HEK293 (cell line): ENCODE results near the gene ZFP3.

Experiments
- GLIS2 ChIP-seq: fragments of 450-650 bp; formaldehyde crosslinking; IDR thresholded peaks from 2 replicates; pipeline ENCODE4 v1.5.1; 2016; ENCODE audit warnings: missing biosample characterization, missing genetic modification characterization
- HOXD13 ChIP-seq: sonication (generic); formaldehyde crosslinking; IDR thresholded peaks from 2 replicates; pipeline ENCODE4 v1.8.0; 2022; ENCODE audit warnings: missing genetic modification reagents, borderline replicate concordance
- KLF1 ChIP-seq: fragments of 450-650 bp; formaldehyde crosslinking; IDR thresholded peaks from 2 replicates; pipeline ENCODE4 v1.5.1; 2016; ENCODE audit warnings: missing biosample characterization, missing genetic modification characterization
- MZF1 ChIP-seq: fragments of 450-650 bp; formaldehyde crosslinking; IDR thresholded peaks from 2 replicates; pipeline ENCODE4 v1.5.1; 2017; ENCODE audit warnings: missing biosample characterization, missing genetic modification characterization, borderline replicate concordance
- RBAK ChIP-seq: fragments of 450-650 bp; formaldehyde crosslinking; IDR thresholded peaks from 2 replicates; pipeline ENCODE4 v1.5.1; 2016; ENCODE audit warnings: missing biosample characterization, missing genetic modification characterization
- SP2 ChIP-seq: fragments of 450-650 bp; formaldehyde crosslinking; IDR thresholded peaks from 2 replicates; pipeline ENCODE4 v1.5.1; 2016; ENCODE audit warnings: missing biosample characterization, missing genetic modification characterization
- TCF7L2 ChIP-seq: IDR thresholded peaks from 2 replicates; pipeline ENCODE4 v1.6.1; 2011; ENCODE audit warnings: low read depth, mild to moderate bottlenecking, inconsistent platforms, low read length, moderate library complexity, borderline replicate concordance
- ZBTB1 ChIP-seq: fragments of 450-650 bp; formaldehyde crosslinking; IDR thresholded peaks from 2 replicates; pipeline ENCODE4 v1.5.1; 2016; ENCODE audit warnings: missing biosample characterization, missing genetic modification characterization
- ZBTB21 ChIP-seq: fragments of 450-650 bp; formaldehyde crosslinking; IDR thresholded peaks from 2 replicates; pipeline ENCODE4 v1.5.1; 2017; ENCODE audit warnings: missing biosample characterization, missing genetic modification characterization
- ZNF146 ChIP-seq: fragments of 450-650 bp; formaldehyde crosslinking; IDR thresholded peaks from 2 replicates; pipeline ENCODE4 v1.5.1; 2016; ENCODE audit warnings: missing biosample characterization, missing genetic modification characterization
- ZNF174 ChIP-seq: fragments of 450-650 bp; formaldehyde crosslinking; IDR thresholded peaks from 2 replicates; pipeline ENCODE4 v1.5.0; 2017; ENCODE audit warnings: missing biosample characterization, mild to moderate bottlenecking, missing genetic modification characterization
- ZNF214 ChIP-seq: fragments of 450-650 bp; formaldehyde crosslinking; IDR thresholded peaks from 2 replicates; pipeline ENCODE4 v1.5.1; 2017; ENCODE audit warnings: missing biosample characterization, mild to moderate bottlenecking, missing genetic modification characterization, borderline replicate concordance
- ZNF274 ChIP-seq, 2 experiments: fragments of 200-500 bp in 1 of 2; fragments of 450-650 bp in 1 of 2; sonication (Bioruptor generic) in 1 of 2; formaldehyde crosslinking in 1 of 2; IDR thresholded peaks; 2 replicates each; pipeline versions ENCODE4 v1.5.1 to v1.6.1; 2014 to 2016; ENCODE audit warnings: borderline replicate concordance in 1 of 2, inconsistent platforms in 1 of 2, low read length in 1 of 2, missing biosample characterization in 1 of 2, missing genetic modification characterization in 1 of 2
- ZNF426 ChIP-seq: fragments of 450-650 bp; formaldehyde crosslinking; IDR thresholded peaks from 2 replicates; pipeline ENCODE4 v1.5.1; 2017; ENCODE audit warnings: missing biosample characterization, missing genetic modification characterization, mild to moderate bottlenecking, inconsistent platforms, moderate library complexity
- ZNF776 ChIP-seq: fragments of 450-650 bp; formaldehyde crosslinking; IDR thresholded peaks from 2 replicates; pipeline ENCODE4 v1.5.0; 2017; ENCODE audit warnings: missing biosample characterization, missing genetic modification characterization, borderline replicate concordance
- TF ChIP-seq, protein P1 (sequence below): fragments of 450-650 bp; formaldehyde crosslinking; IDR thresholded peaks from 2 replicates; pipeline ENCODE4 v1.5.1; 2016; ENCODE audit warnings: missing biosample characterization, missing genetic modification characterization, borderline replicate concordance
- TF ChIP-seq, protein P2 (sequence below): fragments of 450-650 bp; formaldehyde crosslinking; IDR thresholded peaks from 2 replicates; pipeline ENCODE4 v1.5.1; 2016; ENCODE audit warnings: missing biosample characterization, missing genetic modification characterization
- TF ChIP-seq, protein P3 (sequence below): fragments of 450-650 bp; formaldehyde crosslinking; IDR thresholded peaks from 2 replicates; pipeline ENCODE4 v1.5.1; 2016; ENCODE audit warnings: missing biosample characterization, missing genetic modification characterization, borderline replicate concordance
- TF ChIP-seq, protein P4 (sequence below): fragments of 450-650 bp; formaldehyde crosslinking; IDR thresholded peaks from 2 replicates; pipeline ENCODE4 v1.5.1; 2016; ENCODE audit warnings: missing biosample characterization, missing genetic modification characterization
- TF ChIP-seq, protein P5 (sequence below): fragments of 450-650 bp; formaldehyde crosslinking; IDR thresholded peaks from 2 replicates; pipeline ENCODE4 v1.5.1; 2017; ENCODE audit warnings: missing biosample characterization, mild to moderate bottlenecking, missing genetic modification characterization, moderate library complexity

ZFP3 gene

DNA sequence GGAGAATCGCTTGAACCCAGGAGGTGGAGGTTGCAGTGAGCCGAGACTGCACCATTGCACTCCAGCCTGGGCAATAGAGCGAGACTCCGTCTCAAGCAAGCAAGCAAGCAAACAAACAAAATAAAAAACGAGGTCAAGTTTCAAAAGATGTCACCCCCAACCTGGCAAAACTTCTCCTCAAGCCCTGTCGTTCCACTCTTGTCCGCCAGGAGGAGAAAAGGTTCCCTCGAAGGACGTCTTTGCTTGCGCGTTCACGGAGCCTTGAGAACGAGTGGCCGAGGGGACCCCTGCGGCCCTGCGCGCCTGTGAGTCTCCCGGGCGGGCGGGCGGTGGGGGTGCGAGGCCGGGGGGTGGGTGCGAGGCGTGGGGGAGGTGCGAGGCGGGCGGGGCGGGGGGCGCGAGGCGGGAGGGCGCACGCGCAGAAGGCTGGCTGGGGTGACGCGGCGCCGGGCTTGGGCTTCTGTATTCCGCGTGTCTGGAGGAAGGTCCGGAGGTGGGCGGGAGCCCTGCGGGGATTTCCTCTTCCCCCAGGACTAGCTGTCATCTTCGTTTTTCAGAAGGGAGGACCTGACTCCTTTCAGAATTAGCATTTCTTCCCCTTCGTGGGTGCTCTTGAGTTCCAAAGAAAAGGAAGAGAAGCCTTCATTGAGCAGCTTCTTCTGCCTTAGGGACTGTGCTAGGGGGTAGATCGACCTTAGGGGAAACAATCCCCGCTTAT, 46.7 kb upstream of the ZFP3 start (continued):
- TF ChIP-seq, protein P1, sequence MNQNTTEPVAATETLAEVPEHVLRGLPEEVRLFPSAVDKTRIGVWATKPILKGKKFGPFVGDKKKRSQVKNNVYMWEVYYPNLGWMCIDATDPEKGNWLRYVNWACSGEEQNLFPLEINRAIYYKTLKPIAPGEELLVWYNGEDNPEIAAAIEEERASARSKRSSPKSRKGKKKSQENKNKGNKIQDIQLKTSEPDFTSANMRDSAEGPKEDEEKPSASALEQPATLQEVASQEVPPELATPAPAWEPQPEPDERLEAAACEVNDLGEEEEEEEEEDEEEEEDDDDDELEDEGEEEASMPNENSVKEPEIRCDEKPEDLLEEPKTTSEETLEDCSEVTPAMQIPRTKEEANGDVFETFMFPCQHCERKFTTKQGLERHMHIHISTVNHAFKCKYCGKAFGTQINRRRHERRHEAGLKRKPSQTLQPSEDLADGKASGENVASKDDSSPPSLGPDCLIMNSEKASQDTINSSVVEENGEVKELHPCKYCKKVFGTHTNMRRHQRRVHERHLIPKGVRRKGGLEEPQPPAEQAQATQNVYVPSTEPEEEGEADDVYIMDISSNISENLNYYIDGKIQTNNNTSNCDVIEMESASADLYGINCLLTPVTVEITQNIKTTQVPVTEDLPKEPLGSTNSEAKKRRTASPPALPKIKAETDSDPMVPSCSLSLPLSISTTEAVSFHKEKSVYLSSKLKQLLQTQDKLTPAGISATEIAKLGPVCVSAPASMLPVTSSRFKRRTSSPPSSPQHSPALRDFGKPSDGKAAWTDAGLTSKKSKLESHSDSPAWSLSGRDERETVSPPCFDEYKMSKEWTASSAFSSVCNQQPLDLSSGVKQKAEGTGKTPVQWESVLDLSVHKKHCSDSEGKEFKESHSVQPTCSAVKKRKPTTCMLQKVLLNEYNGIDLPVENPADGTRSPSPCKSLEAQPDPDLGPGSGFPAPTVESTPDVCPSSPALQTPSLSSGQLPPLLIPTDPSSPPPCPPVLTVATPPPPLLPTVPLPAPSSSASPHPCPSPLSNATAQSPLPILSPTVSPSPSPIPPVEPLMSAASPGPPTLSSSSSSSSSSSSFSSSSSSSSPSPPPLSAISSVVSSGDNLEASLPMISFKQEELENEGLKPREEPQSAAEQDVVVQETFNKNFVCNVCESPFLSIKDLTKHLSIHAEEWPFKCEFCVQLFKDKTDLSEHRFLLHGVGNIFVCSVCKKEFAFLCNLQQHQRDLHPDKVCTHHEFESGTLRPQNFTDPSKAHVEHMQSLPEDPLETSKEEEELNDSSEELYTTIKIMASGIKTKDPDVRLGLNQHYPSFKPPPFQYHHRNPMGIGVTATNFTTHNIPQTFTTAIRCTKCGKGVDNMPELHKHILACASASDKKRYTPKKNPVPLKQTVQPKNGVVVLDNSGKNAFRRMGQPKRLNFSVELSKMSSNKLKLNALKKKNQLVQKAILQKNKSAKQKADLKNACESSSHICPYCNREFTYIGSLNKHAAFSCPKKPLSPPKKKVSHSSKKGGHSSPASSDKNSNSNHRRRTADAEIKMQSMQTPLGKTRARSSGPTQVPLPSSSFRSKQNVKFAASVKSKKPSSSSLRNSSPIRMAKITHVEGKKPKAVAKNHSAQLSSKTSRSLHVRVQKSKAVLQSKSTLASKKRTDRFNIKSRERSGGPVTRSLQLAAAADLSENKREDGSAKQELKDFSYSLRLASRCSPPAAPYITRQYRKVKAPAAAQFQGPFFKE (tag by site-specific recombination): no peak
- TF ChIP-seq ZNF776 (no peak), RBAK (tag by site-specific recombination) (no peak), MZF1 (tag by site-specific recombination) (no peak), ZNF426 (tag by site-specific recombination) (no peak), ZNF274 (IDR thresholded peaks at IDR 0.05; ENCODE audit: low read length) (no peak), ZNF274 (tag by site-specific recombination; IDR thresholded peaks at IDR 0.05; ENCODE audit: borderline replicate concordance) (no peak), ZNF146 (tag by site-specific recombination) (no peak), ZBTB21 (no peak), KLF1 (no peak), GLIS2 (tag by site-specific recombination) (peak; percentile 41; the same call in 1 of the 2 replicates), ZBTB1 (tag by site-specific recombination) (no peak), HOXD13 (CRISPR knock-in tag) (no peak), SP2 (peak; percentile 78), ZNF174 (tag by site-specific recombination) (no peak), TCF7L2 (no peak), ZNF214 (tag by site-specific recombination) (no peak)
- TF ChIP-seq, protein P2, sequence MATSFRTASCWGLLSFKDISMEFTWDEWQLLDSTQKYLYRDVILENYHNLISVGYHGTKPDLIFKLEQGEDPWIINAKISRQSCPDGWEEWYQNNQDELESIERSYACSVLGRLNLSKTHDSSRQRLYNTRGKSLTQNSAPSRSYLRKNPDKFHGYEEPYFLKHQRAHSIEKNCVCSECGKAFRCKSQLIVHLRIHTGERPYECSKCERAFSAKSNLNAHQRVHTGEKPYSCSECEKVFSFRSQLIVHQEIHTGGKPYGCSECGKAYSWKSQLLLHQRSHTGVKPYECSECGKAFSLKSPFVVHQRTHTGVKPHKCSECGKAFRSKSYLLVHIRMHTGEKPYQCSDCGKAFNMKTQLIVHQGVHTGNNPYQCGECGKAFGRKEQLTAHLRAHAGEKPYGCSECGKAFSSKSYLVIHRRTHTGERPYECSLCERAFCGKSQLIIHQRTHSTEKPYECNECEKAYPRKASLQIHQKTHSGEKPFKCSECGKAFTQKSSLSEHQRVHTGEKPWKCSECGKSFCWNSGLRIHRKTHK (tag by site-specific recombination): no peak
- TF ChIP-seq, protein P3, sequence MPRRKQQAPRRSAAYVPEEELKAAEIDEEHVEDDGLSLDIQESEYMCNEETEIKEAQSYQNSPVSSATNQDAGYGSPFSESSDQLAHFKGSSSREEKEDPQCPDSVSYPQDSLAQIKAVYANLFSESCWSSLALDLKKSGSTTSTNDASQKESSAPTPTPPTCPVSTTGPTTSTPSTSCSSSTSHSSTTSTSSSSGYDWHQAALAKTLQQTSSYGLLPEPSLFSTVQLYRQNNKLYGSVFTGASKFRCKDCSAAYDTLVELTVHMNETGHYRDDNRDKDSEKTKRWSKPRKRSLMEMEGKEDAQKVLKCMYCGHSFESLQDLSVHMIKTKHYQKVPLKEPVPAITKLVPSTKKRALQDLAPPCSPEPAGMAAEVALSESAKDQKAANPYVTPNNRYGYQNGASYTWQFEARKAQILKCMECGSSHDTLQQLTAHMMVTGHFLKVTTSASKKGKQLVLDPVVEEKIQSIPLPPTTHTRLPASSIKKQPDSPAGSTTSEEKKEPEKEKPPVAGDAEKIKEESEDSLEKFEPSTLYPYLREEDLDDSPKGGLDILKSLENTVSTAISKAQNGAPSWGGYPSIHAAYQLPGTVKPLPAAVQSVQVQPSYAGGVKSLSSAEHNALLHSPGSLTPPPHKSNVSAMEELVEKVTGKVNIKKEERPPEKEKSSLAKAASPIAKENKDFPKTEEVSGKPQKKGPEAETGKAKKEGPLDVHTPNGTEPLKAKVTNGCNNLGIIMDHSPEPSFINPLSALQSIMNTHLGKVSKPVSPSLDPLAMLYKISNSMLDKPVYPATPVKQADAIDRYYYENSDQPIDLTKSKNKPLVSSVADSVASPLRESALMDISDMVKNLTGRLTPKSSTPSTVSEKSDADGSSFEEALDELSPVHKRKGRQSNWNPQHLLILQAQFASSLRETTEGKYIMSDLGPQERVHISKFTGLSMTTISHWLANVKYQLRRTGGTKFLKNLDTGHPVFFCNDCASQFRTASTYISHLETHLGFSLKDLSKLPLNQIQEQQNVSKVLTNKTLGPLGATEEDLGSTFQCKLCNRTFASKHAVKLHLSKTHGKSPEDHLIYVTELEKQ (tag by site-specific recombination): no peak
- TF ChIP-seq, protein P4, sequence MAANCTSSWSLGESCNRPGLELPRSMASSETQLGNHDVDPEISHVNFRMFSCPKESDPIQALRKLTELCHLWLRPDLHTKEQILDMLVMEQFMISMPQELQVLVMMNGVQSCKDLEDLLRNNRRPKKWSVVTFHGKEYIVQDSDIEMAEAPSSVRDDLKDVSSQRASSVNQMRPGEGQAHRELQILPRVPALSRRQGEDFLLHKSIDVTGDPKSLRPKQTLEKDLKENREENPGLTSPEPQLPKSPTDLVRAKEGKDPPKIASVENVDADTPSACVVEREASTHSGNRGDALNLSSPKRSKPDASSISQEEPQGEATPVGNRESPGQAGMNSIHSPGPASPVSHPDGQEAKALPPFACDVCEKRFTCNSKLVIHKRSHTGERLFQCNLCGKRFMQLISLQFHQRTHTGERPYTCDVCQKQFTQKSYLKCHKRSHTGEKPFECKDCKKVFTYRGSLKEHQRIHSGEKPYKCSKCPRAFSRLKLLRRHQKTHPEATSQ (tag by site-specific recombination): no peak
- TF ChIP-seq, protein P5, sequence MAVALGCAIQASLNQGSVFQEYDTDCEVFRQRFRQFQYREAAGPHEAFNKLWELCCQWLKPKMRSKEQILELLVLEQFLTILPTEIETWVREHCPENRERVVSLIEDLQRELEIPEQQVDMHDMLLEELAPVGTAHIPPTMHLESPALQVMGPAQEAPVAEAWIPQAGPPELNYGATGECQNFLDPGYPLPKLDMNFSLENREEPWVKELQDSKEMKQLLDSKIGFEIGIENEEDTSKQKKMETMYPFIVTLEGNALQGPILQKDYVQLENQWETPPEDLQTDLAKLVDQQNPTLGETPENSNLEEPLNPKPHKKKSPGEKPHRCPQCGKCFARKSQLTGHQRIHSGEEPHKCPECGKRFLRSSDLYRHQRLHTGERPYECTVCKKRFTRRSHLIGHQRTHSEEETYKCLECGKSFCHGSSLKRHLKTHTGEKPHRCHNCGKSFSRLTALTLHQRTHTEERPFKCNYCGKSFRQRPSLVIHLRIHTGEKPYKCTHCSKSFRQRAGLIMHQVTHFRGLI (tag by site-specific recombination): no peak
